Measurements from ENCODE around the gene DPCD.

DNA sequence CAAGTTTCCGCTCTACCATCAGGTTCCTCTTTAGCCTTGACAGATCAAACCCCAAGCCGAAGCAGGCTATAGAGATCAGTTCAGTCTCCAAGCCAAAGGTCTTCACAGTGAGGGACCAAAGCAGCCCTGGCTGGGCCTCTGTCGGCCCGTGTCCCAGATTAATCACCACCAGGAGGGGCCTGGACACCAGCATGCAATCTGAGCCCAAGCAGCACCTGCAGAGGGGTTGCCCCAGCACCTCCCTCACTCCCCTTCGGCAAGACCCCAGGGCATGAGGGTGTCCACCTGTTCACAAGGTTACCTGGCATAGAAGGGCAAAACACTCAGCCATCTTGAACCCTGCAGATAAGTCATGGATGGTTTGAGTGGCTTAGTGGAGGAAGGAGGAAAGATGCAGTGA, 70.9 kb downstream of the DPCD start:
- TF ChIP-seq TAF1 (IDR thresholded peaks at IDR 0.05; ENCODE audit: borderline replicate concordance, low read depth, low read length) (no peak), POLR2A (IDR thresholded peaks at IDR 0.05; ENCODE audit: low read depth, low read length) (no peak), SMC3 (IDR thresholded peaks at IDR 0.05; ENCODE audit: borderline replicate concordance, low read length) (no peak), SRF (IDR thresholded peaks at IDR 0.05; ENCODE audit: low read depth in 2 of 2, low read length in 2 of 2) (no peak), ZSCAN29 (IDR thresholded peaks at IDR 0.05) (no peak), SIN3A (IDR thresholded peaks at IDR 0.05; ENCODE audit: low read depth, low read length) (no peak), STAT1 (conservative IDR thresholded peaks at IDR 0.05) (no peak), NFXL1 (IDR thresholded peaks at IDR 0.05; ENCODE audit: borderline replicate concordance) (no peak), TCF7 (IDR thresholded peaks at IDR 0.05; ENCODE audit: borderline replicate concordance) (no peak), RELA (IDR thresholded peaks at IDR 0.05; ENCODE audit: borderline replicate concordance, partially characterized antibody) (no peak)
- TF ChIP-seq, protein P1, sequence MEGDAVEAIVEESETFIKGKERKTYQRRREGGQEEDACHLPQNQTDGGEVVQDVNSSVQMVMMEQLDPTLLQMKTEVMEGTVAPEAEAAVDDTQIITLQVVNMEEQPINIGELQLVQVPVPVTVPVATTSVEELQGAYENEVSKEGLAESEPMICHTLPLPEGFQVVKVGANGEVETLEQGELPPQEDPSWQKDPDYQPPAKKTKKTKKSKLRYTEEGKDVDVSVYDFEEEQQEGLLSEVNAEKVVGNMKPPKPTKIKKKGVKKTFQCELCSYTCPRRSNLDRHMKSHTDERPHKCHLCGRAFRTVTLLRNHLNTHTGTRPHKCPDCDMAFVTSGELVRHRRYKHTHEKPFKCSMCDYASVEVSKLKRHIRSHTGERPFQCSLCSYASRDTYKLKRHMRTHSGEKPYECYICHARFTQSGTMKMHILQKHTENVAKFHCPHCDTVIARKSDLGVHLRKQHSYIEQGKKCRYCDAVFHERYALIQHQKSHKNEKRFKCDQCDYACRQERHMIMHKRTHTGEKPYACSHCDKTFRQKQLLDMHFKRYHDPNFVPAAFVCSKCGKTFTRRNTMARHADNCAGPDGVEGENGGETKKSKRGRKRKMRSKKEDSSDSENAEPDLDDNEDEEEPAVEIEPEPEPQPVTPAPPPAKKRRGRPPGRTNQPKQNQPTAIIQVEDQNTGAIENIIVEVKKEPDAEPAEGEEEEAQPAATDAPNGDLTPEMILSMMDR (IDR thresholded peaks at IDR 0.05 in 2 of 3, conservative IDR thresholded peaks at IDR 0.05 in 1 of 3; ENCODE audit: control insufficient read depth in 2 of 3, extremely low read depth in 1 of 3, insufficient read depth in 1 of 3, low read depth in 3 of 3, low read length in 3 of 3) = peak in 1 of 3 experiments; percentile 9; a peak in 1 of 6 replicates
- TF ChIP-seq, protein P2, sequence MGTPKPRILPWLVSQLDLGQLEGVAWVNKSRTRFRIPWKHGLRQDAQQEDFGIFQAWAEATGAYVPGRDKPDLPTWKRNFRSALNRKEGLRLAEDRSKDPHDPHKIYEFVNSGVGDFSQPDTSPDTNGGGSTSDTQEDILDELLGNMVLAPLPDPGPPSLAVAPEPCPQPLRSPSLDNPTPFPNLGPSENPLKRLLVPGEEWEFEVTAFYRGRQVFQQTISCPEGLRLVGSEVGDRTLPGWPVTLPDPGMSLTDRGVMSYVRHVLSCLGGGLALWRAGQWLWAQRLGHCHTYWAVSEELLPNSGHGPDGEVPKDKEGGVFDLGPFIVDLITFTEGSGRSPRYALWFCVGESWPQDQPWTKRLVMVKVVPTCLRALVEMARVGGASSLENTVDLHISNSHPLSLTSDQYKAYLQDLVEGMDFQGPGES (IDR thresholded peaks at IDR 0.05) = no peak

All from GM12878 (cell line).